H9 (cell line): ENCODE results near the gene COX10. TPM values are rescaled to one million over a fixed set of nuclear protein-coding genes. Genes with fewer than 3 reads are reported as not detected.

Source experiments
- DNase-seq: peaks from one replicate; pipeline ENCODE4 v3.0.0-alpha.2; 2017
- H2AFZ ChIP-seq: one replicate; pipeline ENCODE4 v1.6.1; 2013; ENCODE audit warnings: mild to moderate bottlenecking, low read length, control low read depth, moderate library complexity
- H2AK5ac ChIP-seq: 2 replicates; pipeline ENCODE4 v1.6.1; 2013; ENCODE audit warnings: low read length, control low read depth, mixed read lengths; ENCODE audit not compliant: insufficient read length
- H2BK120ac ChIP-seq: one replicate; pipeline ENCODE4 v1.6.1; 2013; ENCODE audit warnings: low read depth, mild to moderate bottlenecking, low read length, control low read depth, inconsistent platforms; ENCODE audit not compliant: poor library complexity, severe bottlenecking
- H2BK12ac ChIP-seq: 2 replicates; pipeline ENCODE4 v1.6.1; 2013; ENCODE audit warnings: low read length, control low read depth, mixed read lengths, low read depth; ENCODE audit not compliant: insufficient read length
- H2BK15ac ChIP-seq: 2 replicates; pipeline ENCODE4 v1.6.1; 2013; ENCODE audit warnings: low read depth, low read length, control low read depth
- H2BK20ac ChIP-seq: one replicate; pipeline ENCODE4 v1.6.1; 2013; ENCODE audit warnings: low read depth, mild to moderate bottlenecking, low read length, control low read depth, inconsistent platforms; ENCODE audit not compliant: poor library complexity, severe bottlenecking
- H2BK5ac ChIP-seq: 2 replicates; pipeline ENCODE4 v1.6.1; 2013; ENCODE audit warnings: low read length, control low read depth, mixed read lengths; ENCODE audit not compliant: insufficient read length
- H3K14ac ChIP-seq: 2 replicates; pipeline ENCODE4 v1.6.1; 2013; ENCODE audit warnings: low read length, control low read depth; ENCODE audit not compliant: insufficient read depth
- H3K18ac ChIP-seq: 2 replicates; pipeline ENCODE4 v1.6.1; 2013; ENCODE audit warnings: low read depth, mild to moderate bottlenecking, mixed read lengths, low read length, control low read depth; ENCODE audit not compliant: insufficient read length
- H3K23ac ChIP-seq: 2 replicates; pipeline ENCODE4 v1.6.1; 2013; ENCODE audit warnings: low read length, control low read depth, mixed read lengths, low read depth; ENCODE audit not compliant: insufficient read length
- H3K23me2 ChIP-seq: 2 replicates; pipeline ENCODE4 v1.6.1; 2013; ENCODE audit warnings: low read depth, mild to moderate bottlenecking, mixed read lengths, low read length, control low read depth; ENCODE audit not compliant: insufficient read length, poor library complexity, severe bottlenecking
- H3K27ac ChIP-seq: 2 replicates; pipeline ENCODE4 v1.5.1; 2013; ENCODE audit warnings: low read length, control low read depth, mixed read lengths, low read depth; ENCODE audit not compliant: insufficient read length
- H3K27me3 ChIP-seq: 2 replicates; pipeline ENCODE4 v1.6.1; 2013; ENCODE audit warnings: low read length, control low read depth, inconsistent platforms; ENCODE audit not compliant: insufficient read depth
- H3K4ac ChIP-seq: 2 replicates; pipeline ENCODE4 v1.6.1; 2013; ENCODE audit warnings: low read depth, mild to moderate bottlenecking, control low read depth, inconsistent platforms, low read length, moderate library complexity
- H3K4me1 ChIP-seq: 2 replicates; pipeline ENCODE4 v1.6.1; 2013; ENCODE audit warnings: low read length, control low read depth, inconsistent platforms; ENCODE audit not compliant: insufficient read depth
- H3K4me2 ChIP-seq: 2 replicates; pipeline ENCODE4 v1.6.1; 2013; ENCODE audit warnings: low read length, control low read depth, mixed read lengths; ENCODE audit not compliant: insufficient read length, insufficient read depth
- H3K56ac ChIP-seq: 2 replicates; pipeline ENCODE4 v1.6.1; 2013; ENCODE audit warnings: low read depth, mild to moderate bottlenecking, mixed read lengths, low read length, control low read depth; ENCODE audit not compliant: insufficient read length
- H3K79me1 ChIP-seq: 2 replicates; pipeline ENCODE4 v1.6.1; 2013; ENCODE audit warnings: low read depth, mild to moderate bottlenecking, moderate library complexity, low read length, control low read depth, inconsistent platforms; ENCODE audit not compliant: insufficient read depth, poor library complexity, severe bottlenecking
- H3K79me2 ChIP-seq: 2 replicates; pipeline ENCODE4 v1.6.1; 2013; ENCODE audit warnings: low read length, control low read depth, inconsistent platforms; ENCODE audit not compliant: insufficient read depth
- H3K9ac ChIP-seq: 2 replicates; pipeline ENCODE4 v1.6.1; 2013; ENCODE audit warnings: low read length, control low read depth, mixed read lengths; ENCODE audit not compliant: insufficient read length; ENCODE audit errors: extremely low read depth
- H3K9me3 ChIP-seq: one replicate; pipeline ENCODE4 v1.6.1; 2013; ENCODE audit warnings: low read depth, low read length, inconsistent platforms; ENCODE audit not compliant: control insufficient read depth
- H3T11ph ChIP-seq: one replicate; pipeline ENCODE4 v1.6.1; 2013; ENCODE audit warnings: mild to moderate bottlenecking, low read length, control low read depth, inconsistent platforms
- H4K20me1 ChIP-seq: one replicate; pipeline ENCODE4 v1.6.1; 2013; ENCODE audit not compliant: control insufficient read depth, insufficient read length, insufficient read depth
- H4K5ac ChIP-seq: 2 replicates; pipeline ENCODE4 v1.6.1; 2013; ENCODE audit warnings: low read depth, mild to moderate bottlenecking, mixed read lengths, low read length, control low read depth; ENCODE audit not compliant: insufficient read length
- H4K8ac ChIP-seq: replicated peaks from 2 replicates; pipeline ENCODE4 v1.6.1; 2013; ENCODE audit warnings: low read length, control low read depth, mixed read lengths, low read depth; ENCODE audit not compliant: insufficient read length
- H4K91ac ChIP-seq: 2 replicates; pipeline ENCODE4 v1.6.1; 2013; ENCODE audit warnings: low read depth, mild to moderate bottlenecking, moderate library complexity, mixed read lengths, low read length, control low read depth; ENCODE audit not compliant: insufficient read length
- H3K27ac Mint-ChIP-seq, 3 experiments: 2 replicates in 2 of 3; 3 replicates in 1 of 3; pipeline ENCODE4 v1.8.0; 2020 to 2021; ENCODE audit warnings: mixed read lengths in 3 of 3, mild to moderate bottlenecking in 1 of 3, moderate library complexity in 1 of 3
- H3K27me3 Mint-ChIP-seq: 2 replicates; pipeline ENCODE4 v1.8.0; 2021; ENCODE audit warnings: low read depth, mild to moderate bottlenecking, moderate library complexity, mixed read lengths
- H3K36me3 Mint-ChIP-seq, 3 experiments: 2 replicates in 2 of 3; 3 replicates in 1 of 3; pipeline ENCODE4 v1.8.0; 2020 to 2021; ENCODE audit warnings: low read depth in 3 of 3, mixed read lengths in 3 of 3; ENCODE audit not compliant: insufficient read depth in 1 of 3
- H3K4me1 Mint-ChIP-seq, 2 experiments: 2 replicates each; pipeline ENCODE4 v1.8.0; 2020; ENCODE audit warnings: mixed read lengths in 2 of 2
- H3K4me3 Mint-ChIP-seq, 2 experiments: 2 replicates in 1 of 2; 3 replicates in 1 of 2; pipeline ENCODE4 v1.8.0; 2020 to 2021; ENCODE audit warnings: mild to moderate bottlenecking in 2 of 2, mixed read lengths in 2 of 2, moderate library complexity in 1 of 2
- H3K9me3 Mint-ChIP-seq, 2 experiments: 2 replicates in 1 of 2; 3 replicates in 1 of 2; pipeline ENCODE4 v1.8.0; 2020; ENCODE audit warnings: mild to moderate bottlenecking in 2 of 2, mixed read lengths in 2 of 2, moderate library complexity in 1 of 2
- CTCF ChIP-seq: fragments of 200-600 bp; sonication (generic); conservative IDR thresholded peaks from 3 replicates; pipeline ENCODE4 v1.8.0; 2021; ENCODE audit warnings: antibody characterized with exemption, mild to moderate bottlenecking
- WGBS: extraction: QIAGEN DNeasy Blood & Tissue Kit; methylation state at CpG from one replicate; pipeline ENCODE4 v1.1.7; 2013; ENCODE audit warnings: missing lambda C conversion rate, low lambda C conversion rate, mixed read lengths; ENCODE audit not compliant: insufficient read length; ENCODE audit errors: extremely low coverage; 5-methylcytosine and 5-hydroxymethylcytosine counted together
- total RNA-seq: library from RNA; stranded (reverse); gene quantifications from 2 replicates; pipeline ENCODE4 v1.2.1, GENCODE V29; 2021

COX10 gene
- total RNA-seq, 1 experiment from 2014 or later = 20.6 TPM

- DNase-seq = no peak
- no peak for TF ChIP-seq CTCF
Measured at GRCh38 chr17:14157822-14158221, 88.5 kb downstream of the COX10 start.

More at GRCh38 chr17:14157822-14158221, 88.5 kb downstream of the COX10 start:
- no peak overlapping the region for H3K23ac ChIP-seq
- no peak overlapping the region for H4K91ac ChIP-seq
- H3K18ac ChIP-seq = no peak overlapping the region
- H4K20me1 ChIP-seq = no peaks in the 10 kb centered on the region
- no peak overlapping the region for H2AK5ac ChIP-seq
- no peaks in the 10 kb centered on the region for H3K4me1 ChIP-seq
- no peak overlapping the region for H2AFZ ChIP-seq
- H3K14ac ChIP-seq = no peak overlapping the region
- no peak overlapping the region for H2BK12ac ChIP-seq
- no peak overlapping the region for H2BK120ac ChIP-seq
- no peak overlapping the region for H3K27ac ChIP-seq
- 0 out of 4 replicates have a peak, but pooled peaks cover 0 to 3% of the 10 kb centered on the region in 2 experiments for H3K4me1 Mint-ChIP-seq
- no peak overlapping the region for H2BK5ac ChIP-seq
- no peak overlapping the region for H3K4ac ChIP-seq
- H3K9me3 ChIP-seq = no peaks in the 10 kb centered on the region
- no peaks in the 10 kb centered on the region for H3K27me3 ChIP-seq
- no peak overlapping the region for H4K8ac ChIP-seq
- H3K9me3 Mint-ChIP-seq = no peaks in the 10 kb centered on the region
- H3K79me1 ChIP-seq = no peaks in the 10 kb centered on the region
- H3K23me2 ChIP-seq = no peaks in the 10 kb centered on the region
- H3K56ac ChIP-seq = no peak overlapping the region
- H3T11ph ChIP-seq = no peak overlapping the region
- no peak overlapping the region for H3K4me3 Mint-ChIP-seq
- H3K79me2 ChIP-seq = no peaks in the 10 kb centered on the region
- H3K36me3 Mint-ChIP-seq = peaks cover 0 to 4% (median 2%) of the 10 kb centered on the region in 3 experiments; a peak in 4 of 7 replicates
- no peak overlapping the region for H4K5ac ChIP-seq
- no peak overlapping the region for H3K9ac ChIP-seq
- 100% methylated on average over 1 of the region's 1 CpG for WGBS
- no peak overlapping the region for H2BK15ac ChIP-seq
- H2BK20ac ChIP-seq = no peak overlapping the region
- no peak overlapping the region for H3K27ac Mint-ChIP-seq
- H3K4me2 ChIP-seq = no peak overlapping the region
- H3K27me3 Mint-ChIP-seq = no peaks in the 10 kb centered on the region
